HEK293 (cell line): Measurements from ENCODE around the gene SYNE2.

Source experiments
- CTCF ChIA-PET: fragments of 350-600 bp; formaldehyde crosslinking; extraction: SDS; loops from one replicate; lab custom pipeline; 2021; ENCODE audit warnings: antibody characterized with exemption; lab: Yijun Ruan, JAX
- POLR2A ChIA-PET: fragments of 300-600 bp; formaldehyde crosslinking; extraction: SDS; loops from one replicate; lab custom pipeline; 2020; ENCODE audit warnings: antibody characterized with exemption, inconsistent platforms; lab: Yijun Ruan, JAX
- H3K27ac ChIP-seq: fragments of 200-500 bp; sonication (Bioruptor generic); 2 replicates; pipeline ENCODE4 v1.5.1; 2014; ENCODE audit warnings: low read depth, low read length, control low read depth, inconsistent platforms; ENCODE audit errors: extremely low read depth
- H3K36me3 ChIP-seq, 2 experiments: fragments of 200-500 bp in 1 of 2; sonication (Bioruptor generic) in 1 of 2; 1 replicate in 1 of 2; 2 replicates in 1 of 2; pipeline ENCODE4 v1.5.1; 2014 to 2017; ENCODE audit warnings: inconsistent platforms in 2 of 2, low read length in 2 of 2; ENCODE audit not compliant: control insufficient read depth in 2 of 2, insufficient read depth in 1 of 2
- H3K4me1 ChIP-seq: fragments of 200-500 bp; sonication (Bioruptor generic); 2 replicates; pipeline ENCODE4 v1.5.1; 2014; ENCODE audit warnings: mild to moderate bottlenecking, low read length, inconsistent platforms; ENCODE audit not compliant: control insufficient read depth, insufficient read depth
- H3K4me3 ChIP-seq: 2 replicates; pipeline ENCODE4 v1.5.1; 2011; ENCODE audit warnings: low read depth, mild to moderate bottlenecking, control low read depth, low read length, moderate library complexity
- H3K9me3 ChIP-seq: fragments of 200-500 bp; sonication (Bioruptor generic); 2 replicates; pipeline ENCODE4 v1.5.1; 2014; ENCODE audit warnings: low read depth, low read length, inconsistent platforms; ENCODE audit not compliant: control insufficient read depth, insufficient read depth
- CTCF ChIP-seq: fragments of 450-650 bp; formaldehyde crosslinking; IDR thresholded peaks from 2 replicates; pipeline ENCODE4 v1.5.1; 2016; ENCODE audit warnings: missing biosample characterization, missing genetic modification characterization
- HOXD13 ChIP-seq: sonication (generic); formaldehyde crosslinking; IDR thresholded peaks from 2 replicates; pipeline ENCODE4 v1.8.0; 2022; ENCODE audit warnings: missing genetic modification reagents, borderline replicate concordance
- KLF7 ChIP-seq: fragments of 450-650 bp; formaldehyde crosslinking; IDR thresholded peaks from 2 replicates; pipeline ENCODE4 v1.5.1; 2016; ENCODE audit warnings: missing biosample characterization, missing genetic modification characterization, borderline replicate concordance
- MYNN ChIP-seq: fragments of 450-650 bp; formaldehyde crosslinking; IDR thresholded peaks from 2 replicates; pipeline ENCODE4 v1.5.1; 2016; ENCODE audit warnings: missing biosample characterization, missing genetic modification characterization, borderline replicate concordance
- PBX3 ChIP-seq: sonication (generic); formaldehyde crosslinking; IDR thresholded peaks from 2 replicates; pipeline ENCODE4 v1.8.1; 2022; ENCODE audit warnings: mild to moderate bottlenecking, moderate library complexity, missing genetic modification reagents
- REST ChIP-seq: fragments of 450-650 bp; formaldehyde crosslinking; IDR thresholded peaks from 2 replicates; pipeline ENCODE4 v1.5.1; 2016; ENCODE audit warnings: missing biosample characterization, missing genetic modification characterization
- SETDB1 ChIP-seq: IDR thresholded peaks from one replicate; pipeline ENCODE4 v1.6.1; 2017; ENCODE audit warnings: mild to moderate bottlenecking, low read length, moderate library complexity, mixed read lengths; ENCODE audit not compliant: insufficient read length
- WT1 ChIP-seq: fragments of 450-650 bp; formaldehyde crosslinking; IDR thresholded peaks from 2 replicates; pipeline ENCODE4 v1.5.1; 2016; ENCODE audit warnings: missing biosample characterization, missing genetic modification characterization
- YY2 ChIP-seq: fragments of 450-650 bp; formaldehyde crosslinking; IDR thresholded peaks from 2 replicates; pipeline ENCODE4 v1.5.1; 2016; ENCODE audit warnings: missing biosample characterization, missing genetic modification characterization
- ZFHX2 ChIP-seq: fragments of 450-650 bp; formaldehyde crosslinking; conservative IDR thresholded peaks from 2 replicates; pipeline ENCODE4 v1.5.1; 2016; ENCODE audit warnings: missing biosample characterization, missing genetic modification characterization
- ZNF16 ChIP-seq: fragments of 450-650 bp; formaldehyde crosslinking; IDR thresholded peaks from 2 replicates; pipeline ENCODE4 v1.5.1; 2016; ENCODE audit warnings: low read depth, missing biosample characterization, missing genetic modification characterization
- ZNF169 ChIP-seq: fragments of 450-650 bp; formaldehyde crosslinking; IDR thresholded peaks from 2 replicates; pipeline ENCODE4 v1.5.1; 2016; ENCODE audit warnings: missing biosample characterization, missing genetic modification characterization
- ZNF184 ChIP-seq: fragments of 450-650 bp; IDR thresholded peaks from 2 replicates; pipeline ENCODE4 v1.5.1; 2018; ENCODE audit warnings: missing biosample characterization, mild to moderate bottlenecking, missing genetic modification characterization
- ZNF211 ChIP-seq: fragments of 450-650 bp; formaldehyde crosslinking; IDR thresholded peaks from 2 replicates; pipeline ENCODE4 v1.5.1; 2016; ENCODE audit warnings: low read depth, missing biosample characterization, missing genetic modification characterization
- ZNF221 ChIP-seq: fragments of 450-650 bp; formaldehyde crosslinking; IDR thresholded peaks from 2 replicates; pipeline ENCODE4 v1.5.1; 2017; ENCODE audit warnings: missing biosample characterization, missing genetic modification characterization, borderline replicate concordance
- ZNF398 ChIP-seq: fragments of 450-650 bp; formaldehyde crosslinking; IDR thresholded peaks from 2 replicates; pipeline ENCODE4 v1.5.1; 2017; ENCODE audit warnings: missing biosample characterization, missing genetic modification characterization
- ZNF433 ChIP-seq: fragments of 450-650 bp; formaldehyde crosslinking; IDR thresholded peaks from 2 replicates; pipeline ENCODE4 v1.5.1; 2016; ENCODE audit warnings: missing biosample characterization, missing genetic modification characterization, low read depth
- ZNF449 ChIP-seq: fragments of 450-650 bp; formaldehyde crosslinking; IDR thresholded peaks from 2 replicates; pipeline ENCODE4 v1.5.1; 2017; ENCODE audit warnings: missing biosample characterization, mild to moderate bottlenecking, missing genetic modification characterization, moderate library complexity
- ZNF514 ChIP-seq: fragments of 450-650 bp; formaldehyde crosslinking; IDR thresholded peaks from 2 replicates; pipeline ENCODE4 v1.5.1; 2016; ENCODE audit warnings: missing biosample characterization, missing genetic modification characterization
- ZNF692 ChIP-seq: fragments of 450-650 bp; formaldehyde crosslinking; IDR thresholded peaks from 2 replicates; pipeline ENCODE4 v1.5.1; 2016; ENCODE audit warnings: missing biosample characterization, missing genetic modification characterization
- ZNF704 ChIP-seq: fragments of 450-650 bp; formaldehyde crosslinking; IDR thresholded peaks from 2 replicates; pipeline ENCODE4 v1.5.1; 2016; ENCODE audit warnings: missing biosample characterization, missing genetic modification characterization
- ZSCAN16 ChIP-seq: fragments of 450-650 bp; formaldehyde crosslinking; IDR thresholded peaks from 2 replicates; pipeline ENCODE4 v1.5.1; 2016; ENCODE audit warnings: missing biosample characterization, missing genetic modification characterization

The SYNE2 gene

GRCh38 chr14:64119980-64120379 lies 267.2 kb downstream of the SYNE2 start (continued):
- TF ChIP-seq PBX3 (no peak), KLF7 (tag by site-specific recombination) (no peak), ZNF449 (no peak), SETDB1 (no peak)

GRCh38 chr14:64123241-64123822 lies 270.5 kb downstream of the SYNE2 start:
- no peak for TF ChIP-seq ZNF221
- no peak for TF ChIP-seq HOXD13 (CRISPR knock-in tag)
- TF ChIP-seq ZNF692 (tag by site-specific recombination) = no peak
- no peak for TF ChIP-seq ZSCAN16 (tag by site-specific recombination)
- TF ChIP-seq ZNF16 = no peak
- TF ChIP-seq REST (tag by site-specific recombination) = no peak
- TF ChIP-seq ZFHX2 = no peak
- TF ChIP-seq ZNF169 (tag by site-specific recombination) = no peak
- TF ChIP-seq ZNF433 (tag by site-specific recombination) = no peak
- H3K36me3 ChIP-seq = peaks cover 25 to 59% of the 10 kb centered on the region in 2 experiments
- no peak overlapping the region for H3K4me3 ChIP-seq
- POLR2A ChIA-PET = no interaction called here
- CTCF ChIA-PET = interaction anchor here (0.7 kb wide), 1 partner anchor 19 kb away, joined by 3 read pairs; no protein-coding TSS in a partner anchor
- H3K27ac ChIP-seq = no peak overlapping the region
- no peaks in the 10 kb centered on the region for H3K9me3 ChIP-seq
- H3K4me1 ChIP-seq = no peaks in the 10 kb centered on the region

- ChIA-PET POLR2A (no interaction called here), CTCF (no interaction called here)
- no peak overlapping the region for H3K27ac ChIP-seq
- H3K9me3 ChIP-seq = no peaks in the 10 kb centered on the region
- no peaks in the 10 kb centered on the region for H3K4me1 ChIP-seq
- H3K4me3 ChIP-seq = no peak overlapping the region
- peaks cover 22 to 66% of the 10 kb centered on the region in 2 experiments for H3K36me3 ChIP-seq
- TF ChIP-seq YY2 (tag by site-specific recombination) (no peak), MYNN (tag by site-specific recombination) (no peak), ZNF398 (no peak), ZNF704 (tag by site-specific recombination) (no peak), CTCF (tag by site-specific recombination) (no peak), WT1 (no peak), ZNF184 (tag by site-specific recombination) (no peak), ZNF514 (tag by site-specific recombination) (no peak), ZNF211 (tag by site-specific recombination) (no peak)
Measured at GRCh38 chr14:64125270-64125669, 272.5 kb downstream of the SYNE2 start.
